Lower leg skin (tissue), 3 donors: ENCODE measurements around the gene TMPRSS13.

Source experiments
- POLR2A ChIP-seq, 2 donors: fragments of 450-650 bp; IDR thresholded peaks; one replicate each; pipeline ENCODE4 v1.6.1; 2016 to 2017; ENCODE audit warnings: antibody characterized with exemption in 2 of 2, mild to moderate bottlenecking in 1 of 2, moderate library complexity in 1 of 2
- TF ChIP-seq, protein P1 (sequence below), 3 donors: fragments of 450-650 bp; IDR thresholded peaks; one replicate each; pipeline ENCODE4 v1.5.1; 2016; ENCODE audit warnings: antibody characterized with exemption in 3 of 3, mild to moderate bottlenecking in 3 of 3, moderate library complexity in 2 of 3

DNA sequence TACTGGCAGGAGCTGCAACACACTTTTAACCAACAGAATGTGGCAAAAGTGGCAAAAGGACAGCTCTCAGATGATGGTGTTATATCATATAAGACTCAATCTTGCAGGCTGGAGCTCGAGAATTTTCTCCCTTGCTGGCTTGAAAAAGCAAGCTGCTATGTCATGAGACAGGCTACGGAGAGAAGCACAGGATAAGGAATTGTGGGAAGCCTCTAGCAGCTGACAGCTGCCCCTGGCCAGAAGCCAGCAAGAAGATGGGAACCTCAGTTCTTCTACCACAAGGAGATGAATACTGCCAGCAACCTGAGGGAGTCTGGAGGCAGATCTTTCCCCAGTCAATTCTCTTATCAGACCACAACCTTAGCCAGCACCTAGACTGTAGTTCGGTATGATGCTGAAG is 77.3 kb downstream of the TMPRSS13 start:
- TF ChIP-seq, protein P1, sequence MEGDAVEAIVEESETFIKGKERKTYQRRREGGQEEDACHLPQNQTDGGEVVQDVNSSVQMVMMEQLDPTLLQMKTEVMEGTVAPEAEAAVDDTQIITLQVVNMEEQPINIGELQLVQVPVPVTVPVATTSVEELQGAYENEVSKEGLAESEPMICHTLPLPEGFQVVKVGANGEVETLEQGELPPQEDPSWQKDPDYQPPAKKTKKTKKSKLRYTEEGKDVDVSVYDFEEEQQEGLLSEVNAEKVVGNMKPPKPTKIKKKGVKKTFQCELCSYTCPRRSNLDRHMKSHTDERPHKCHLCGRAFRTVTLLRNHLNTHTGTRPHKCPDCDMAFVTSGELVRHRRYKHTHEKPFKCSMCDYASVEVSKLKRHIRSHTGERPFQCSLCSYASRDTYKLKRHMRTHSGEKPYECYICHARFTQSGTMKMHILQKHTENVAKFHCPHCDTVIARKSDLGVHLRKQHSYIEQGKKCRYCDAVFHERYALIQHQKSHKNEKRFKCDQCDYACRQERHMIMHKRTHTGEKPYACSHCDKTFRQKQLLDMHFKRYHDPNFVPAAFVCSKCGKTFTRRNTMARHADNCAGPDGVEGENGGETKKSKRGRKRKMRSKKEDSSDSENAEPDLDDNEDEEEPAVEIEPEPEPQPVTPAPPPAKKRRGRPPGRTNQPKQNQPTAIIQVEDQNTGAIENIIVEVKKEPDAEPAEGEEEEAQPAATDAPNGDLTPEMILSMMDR (IDR thresholded peaks at IDR 0.05), result no peak
- no peak for TF ChIP-seq POLR2A (IDR thresholded peaks at IDR 0.05)
